Right forelimb (tissue), 1 donor: ENCODE measurements around the gene ZNHIT2.

Source experiments
- DNase-seq: peaks from one replicate; pipeline ENCODE4 v3.0.0-alpha.2; 2018

Gene ZNHIT2

DNA sequence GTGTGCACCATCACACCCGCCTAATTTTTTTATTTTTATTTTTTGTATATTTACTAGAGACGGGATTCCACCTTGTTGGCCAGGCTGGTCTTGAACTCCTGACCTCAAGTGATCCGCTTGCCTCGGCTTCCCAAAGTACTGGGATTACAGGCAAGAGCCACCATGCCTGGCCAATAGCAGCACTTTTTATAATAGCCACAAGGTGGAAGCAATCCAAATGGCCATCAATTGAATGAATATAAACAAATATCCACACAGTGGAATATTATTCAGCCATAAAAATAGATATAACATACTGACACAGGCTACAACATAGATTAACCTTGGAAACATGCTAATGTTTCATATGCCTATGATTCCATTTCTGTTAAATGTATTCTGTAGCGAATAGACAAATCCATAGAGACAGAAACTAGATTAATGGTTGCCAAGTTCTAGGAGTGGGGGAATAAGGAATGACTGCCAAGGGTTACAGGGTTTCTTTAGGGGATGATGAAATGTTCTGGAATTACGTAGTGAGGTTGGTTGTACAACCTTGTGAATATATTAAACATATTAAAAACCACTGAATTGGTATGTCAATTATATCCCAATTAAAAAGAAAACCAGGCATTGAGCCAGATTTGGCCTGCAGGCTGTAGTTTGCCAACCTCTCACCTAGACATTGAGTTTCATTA lies 16.7 kb downstream of the ZNHIT2 start:
- no peak for DNase-seq

DNA sequence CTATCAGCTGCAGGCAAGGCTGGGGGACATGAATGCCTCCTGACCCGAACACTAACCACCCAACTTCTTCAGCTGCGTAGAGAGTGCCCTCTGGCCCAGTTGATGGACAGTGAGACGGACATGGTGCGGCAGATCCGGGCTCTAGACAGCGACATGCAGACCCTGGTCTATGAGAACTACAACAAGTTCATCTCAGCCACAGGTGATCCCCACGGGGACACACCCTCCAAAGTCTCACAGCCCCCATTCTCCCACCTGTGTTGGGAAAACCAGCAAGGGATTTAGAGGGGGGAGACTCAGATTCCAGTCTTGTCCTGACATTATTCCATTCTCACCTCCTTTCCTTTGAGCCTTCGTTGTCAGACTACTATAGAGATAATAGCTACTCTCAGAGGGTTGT lies 20.6 kb downstream of the ZNHIT2 start:
- DNase-seq: no peak

- DNase-seq: peak; percentile 89
These were observed 21.3 kb downstream of the ZNHIT2 start, which contains the start of gene VPS51 for GRCh38 chr11:65095974-65096806. TSS of gene VPS51 (plus strand) at chr11:65096214. CDS start at chr11:65096251, 37 bp downstream.

DNA sequence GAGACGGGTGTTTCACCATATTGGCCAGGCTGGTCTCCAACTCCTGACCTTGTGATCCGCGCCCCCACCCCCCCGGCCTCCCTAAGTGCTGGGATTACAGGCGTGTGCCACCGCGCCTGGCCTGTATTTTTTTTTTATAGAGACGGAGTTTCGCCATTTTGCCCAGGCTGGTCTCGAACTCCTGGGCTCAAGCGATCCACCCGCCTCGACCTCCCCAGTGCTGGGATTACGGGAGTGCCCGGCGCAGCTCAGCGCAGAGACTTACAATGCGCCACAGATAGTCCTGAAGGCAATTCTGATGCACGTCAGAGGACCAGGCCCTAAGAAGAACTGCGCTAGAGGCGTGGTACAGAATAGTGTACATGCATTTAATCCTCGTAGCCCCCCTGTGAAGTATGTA lies 22.1 kb downstream of the ZNHIT2 start:
- DNase-seq: no peak

- DNase-seq: no peak
These were observed 26.9 kb downstream of the ZNHIT2 start for GRCh38 chr11:65090628-65091027.

- DNase-seq: no peak
These were observed 27.9 kb downstream of the ZNHIT2 start for GRCh38 chr11:65089621-65090020.

GRCh38 chr11:65087827-65088226 lies 29.7 kb downstream of the ZNHIT2 start:
- DNase-seq: no peak

- DNase-seq: no peak
These were observed 30.3 kb downstream of the ZNHIT2 start for GRCh38 chr11:65087216-65087615.

GRCh38 chr11:65086809-65087208 lies 30.7 kb downstream of the ZNHIT2 start:
- DNase-seq: no peak

DNA sequence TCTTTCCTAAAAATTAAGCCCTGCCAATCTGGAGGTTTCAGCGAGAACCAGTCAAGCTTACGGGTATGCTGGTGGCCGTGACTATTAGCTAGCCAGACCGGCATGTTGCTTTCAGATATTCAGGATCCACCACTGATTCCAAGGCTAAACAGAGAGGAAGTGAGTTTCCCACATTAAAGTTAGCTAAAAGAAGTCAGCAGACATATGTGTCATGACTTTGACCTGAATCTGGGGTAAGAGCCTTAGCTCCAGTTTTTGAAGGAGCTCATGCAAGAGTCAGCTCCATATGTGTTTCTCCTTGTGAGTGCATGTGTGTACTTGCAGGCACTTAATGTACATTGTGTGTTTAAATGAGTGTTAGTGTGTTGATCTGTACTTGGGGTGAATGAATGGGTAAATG lies 32.1 kb downstream of the ZNHIT2 start:
- DNase-seq: no peak

DNA sequence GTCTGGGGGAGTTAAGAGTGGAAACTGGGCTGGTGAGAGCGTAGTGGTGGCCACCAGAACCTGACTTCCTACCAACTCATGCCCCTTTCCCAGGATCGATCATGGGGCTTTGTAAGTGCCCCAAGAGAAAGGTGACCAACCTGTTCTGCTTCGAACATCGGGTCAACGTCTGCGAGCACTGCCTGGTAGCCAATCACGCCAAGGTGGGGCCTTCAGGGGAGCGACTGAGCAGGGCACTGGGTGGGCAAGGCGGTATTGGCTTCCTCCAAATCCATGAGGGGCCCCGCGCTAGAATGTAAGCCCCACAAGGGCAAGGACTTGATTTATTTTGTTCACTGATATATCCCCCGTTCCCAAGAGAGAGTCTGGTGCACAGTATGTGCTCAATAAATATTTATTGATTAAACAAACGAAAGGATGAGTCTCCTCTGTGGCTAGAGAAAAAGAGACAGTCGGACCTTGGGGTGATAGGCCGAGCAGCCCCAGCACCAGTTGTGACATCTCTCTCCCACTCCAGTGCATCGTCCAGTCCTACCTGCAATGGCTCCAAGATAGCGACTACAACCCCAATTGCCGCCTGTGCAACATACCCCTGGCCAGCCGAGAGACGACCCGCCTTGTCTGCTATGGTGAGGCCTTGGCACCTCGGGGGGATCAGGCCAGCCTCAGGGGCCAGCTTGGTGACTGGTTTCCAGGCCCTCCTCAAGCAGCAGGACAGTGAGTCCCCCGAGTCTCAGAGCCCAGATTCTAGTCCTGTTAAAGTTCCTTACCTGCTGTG lies 32.7 kb downstream of the ZNHIT2 start:
- DNase-seq: no peak

- peak; percentile 98 for DNase-seq
These were observed 33.5 kb downstream of the ZNHIT2 start, which contains the start of the genes CDCA5 and ZFPL1 for GRCh38 chr11:65083834-65084597. TSS of gene CDCA5 (minus strand) at chr11:65084040. CDS start at chr11:65083978, 62 bp downstream. TSS of gene ZFPL1 (plus strand) at chr11:65084222. CDS start at chr11:65084699, 477 bp downstream.

- no peak for DNase-seq
These were observed 34.2 kb downstream of the ZNHIT2 start for GRCh38 chr11:65083134-65083833.

DNA sequence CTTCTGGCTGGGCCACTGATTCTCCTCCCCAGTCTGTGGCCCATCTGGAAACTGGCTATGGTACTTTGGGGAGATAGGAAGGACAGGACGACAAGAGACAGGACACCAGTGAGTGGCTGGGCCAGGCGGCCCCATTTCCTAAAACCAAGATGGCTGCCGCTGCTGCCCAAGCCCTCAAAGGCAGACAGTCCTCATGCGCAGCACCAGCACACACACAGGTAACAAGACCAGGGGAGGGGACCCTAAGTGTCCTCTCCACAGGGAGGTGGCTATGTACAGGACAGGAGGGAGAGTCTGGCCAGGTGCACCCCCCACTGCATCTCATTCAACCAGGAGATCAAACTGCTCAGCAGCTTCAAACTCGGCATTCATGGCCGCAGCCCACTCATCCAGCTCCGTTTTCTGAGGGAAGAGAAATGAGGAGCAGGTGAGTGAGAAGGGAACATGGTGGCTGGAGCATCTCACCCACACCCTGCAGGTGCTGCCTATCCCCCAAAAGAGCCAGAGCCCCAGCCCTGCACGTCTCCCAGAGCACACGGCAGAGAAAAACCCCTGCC lies 38.6 kb downstream of the ZNHIT2 start:
- DNase-seq: no peak

GRCh38 chr11:65078151-65078550 lies 39.4 kb downstream of the ZNHIT2 start:
- DNase-seq: no peak

DNA sequence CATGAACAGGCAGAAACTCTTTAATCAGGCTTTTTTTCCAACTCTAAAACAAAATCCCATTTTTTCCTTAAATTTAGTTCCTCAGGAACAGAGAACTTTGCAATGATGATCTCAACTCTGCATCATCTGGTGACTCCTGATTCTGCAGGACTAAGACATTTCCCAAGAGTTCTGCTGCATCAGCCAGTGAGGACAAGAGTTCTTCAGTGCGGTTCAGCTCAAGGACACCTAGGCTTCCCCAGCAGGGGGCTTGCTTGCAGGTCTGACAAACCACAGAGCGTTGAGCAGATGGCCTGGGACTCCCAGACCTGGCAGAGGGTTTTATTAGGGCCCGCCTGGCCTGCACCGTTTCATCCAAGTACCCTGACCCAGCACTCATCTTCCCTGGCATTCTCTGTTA lies 40.0 kb downstream of the ZNHIT2 start:
- no peak for DNase-seq

DNA sequence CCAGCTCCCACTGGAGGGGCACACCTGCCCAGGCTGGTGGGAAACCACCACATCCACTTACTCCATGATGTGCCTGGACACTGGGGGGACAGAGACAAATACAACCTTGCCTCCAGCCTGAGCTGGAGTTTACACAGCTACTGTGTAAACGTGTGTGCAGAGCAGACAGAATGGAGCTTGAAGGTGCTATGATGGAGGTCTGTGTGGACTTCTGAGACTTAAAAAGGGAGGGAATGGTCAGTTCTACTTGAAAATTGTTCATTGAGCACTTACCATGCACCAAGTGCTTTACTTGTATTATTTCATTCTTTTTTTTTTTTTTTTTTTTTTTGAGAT lies 44.9 kb downstream of the ZNHIT2 start:
- no peak for DNase-seq

DNA sequence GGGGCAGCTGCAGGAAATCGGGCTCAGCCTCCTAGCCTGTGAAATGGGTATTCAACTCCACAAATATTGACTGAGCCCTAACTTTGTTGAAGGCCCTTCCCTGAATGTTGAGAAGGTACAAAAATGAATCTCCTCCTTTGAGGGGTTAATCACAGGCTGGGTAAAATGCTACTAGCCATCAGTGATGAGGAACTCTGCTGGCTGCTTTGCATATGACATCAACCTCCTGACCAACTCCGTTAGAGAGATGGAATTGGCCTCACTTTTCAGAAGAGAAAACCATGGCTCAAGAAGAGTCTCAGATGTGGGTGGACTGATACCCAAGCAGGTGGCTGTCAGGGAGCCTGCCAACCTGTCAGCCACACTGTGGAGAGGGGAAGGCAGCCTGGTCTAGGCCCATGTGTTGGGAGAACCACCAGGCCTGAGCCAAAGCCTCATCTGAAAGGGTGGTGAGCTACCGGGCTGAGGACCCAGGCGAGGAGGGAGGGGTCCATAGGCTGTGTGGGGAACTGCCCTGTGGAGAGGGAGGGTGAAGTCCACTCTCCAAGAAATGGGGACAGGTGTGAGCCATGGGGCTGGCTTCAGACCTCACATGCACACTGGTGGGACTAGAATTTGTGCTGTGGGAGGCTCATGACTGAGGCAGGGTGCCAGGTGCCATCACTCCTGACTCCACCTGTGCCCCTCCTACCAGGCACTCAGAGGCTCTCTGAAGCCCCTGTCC lies 45.4 kb downstream of the ZNHIT2 start:
- DNase-seq: no peak

DNA sequence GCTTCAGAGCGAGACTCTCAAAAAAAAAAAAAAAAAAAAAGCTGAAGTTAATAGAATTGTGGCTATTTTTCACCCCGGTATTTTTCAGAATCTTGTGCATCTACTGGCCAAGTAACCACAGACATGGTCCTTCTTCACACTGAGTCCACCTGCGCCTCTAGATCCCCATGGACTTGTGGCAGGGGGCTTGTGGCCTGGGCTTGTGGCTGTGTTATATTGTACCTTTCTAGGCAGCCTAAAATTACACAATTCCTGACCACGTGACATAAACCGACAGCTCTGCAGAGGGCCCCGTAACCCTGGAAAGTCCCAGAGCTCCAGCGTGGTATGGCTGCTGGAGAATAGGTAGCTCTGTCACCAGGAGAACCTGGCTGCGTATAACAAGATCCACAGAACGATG lies 48.3 kb downstream of the ZNHIT2 start:
- DNase-seq: no peak

GRCh38 chr11:65067446-65067845 lies 50.1 kb downstream of the ZNHIT2 start:
- no peak for DNase-seq

GRCh38 chr11:65066805-65067291 lies 50.7 kb downstream of the ZNHIT2 start:
- DNase-seq: no peak
